DND-41 (cell line): ENCODE results near the gene CFL1.

Experiments used
- EZH2 ChIP-seq: IDR thresholded peaks from 3 replicates; pipeline ENCODE4 v1.6.1; 2012; ENCODE audit warnings: borderline replicate concordance, low read depth, mild to moderate bottlenecking, moderate library complexity, low read length, inconsistent platforms; ENCODE audit not compliant: severe bottlenecking
- TF ChIP-seq, protein P1 (sequence below): IDR thresholded peaks from 2 replicates; pipeline ENCODE4 v1.5.1; 2012; ENCODE audit warnings: borderline replicate concordance, low read length, moderate library complexity, mild to moderate bottlenecking; ENCODE audit not compliant: poor library complexity, severe bottlenecking; ENCODE audit errors: extremely low read depth

DNA sequence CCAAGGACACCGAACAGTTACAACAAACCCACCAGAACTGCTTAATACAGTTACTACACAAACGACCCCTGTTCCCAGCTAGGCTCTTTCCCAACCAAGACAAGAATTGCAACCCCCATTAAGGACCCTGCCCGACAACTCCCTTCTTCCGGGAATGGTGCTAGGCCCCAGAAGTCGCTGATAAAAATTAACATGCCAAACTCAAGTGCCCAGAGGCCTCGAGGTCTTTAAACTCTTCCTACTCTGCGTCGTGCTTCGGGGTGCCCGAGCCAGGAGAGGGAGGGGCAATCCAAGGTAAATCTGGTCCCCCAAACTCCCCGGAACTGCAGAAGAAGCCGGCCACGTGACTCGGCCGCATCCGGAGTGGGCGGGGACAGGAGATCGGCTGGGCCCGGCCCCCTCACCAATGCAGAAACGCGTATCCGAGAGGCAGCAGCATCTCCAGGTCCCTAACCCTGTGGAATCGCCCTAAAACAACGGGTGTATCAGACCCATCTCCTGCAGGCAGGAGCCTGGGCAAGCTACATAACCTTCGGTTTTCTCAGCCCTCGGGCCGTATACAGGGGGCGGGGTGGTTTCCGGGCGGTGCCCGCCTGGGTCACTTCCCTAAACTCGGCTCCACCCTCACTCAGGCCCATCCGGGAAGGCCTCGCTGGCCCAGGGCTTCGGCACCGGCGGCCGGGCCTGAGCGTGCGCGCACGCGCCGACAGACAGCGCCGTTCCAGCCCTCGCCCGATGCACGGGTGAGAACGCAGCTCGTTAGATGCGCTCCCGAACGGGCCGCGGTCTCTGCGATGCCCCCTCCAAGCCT lies 1.1 kb downstream of the CFL1 start:
- TF ChIP-seq, protein P1, sequence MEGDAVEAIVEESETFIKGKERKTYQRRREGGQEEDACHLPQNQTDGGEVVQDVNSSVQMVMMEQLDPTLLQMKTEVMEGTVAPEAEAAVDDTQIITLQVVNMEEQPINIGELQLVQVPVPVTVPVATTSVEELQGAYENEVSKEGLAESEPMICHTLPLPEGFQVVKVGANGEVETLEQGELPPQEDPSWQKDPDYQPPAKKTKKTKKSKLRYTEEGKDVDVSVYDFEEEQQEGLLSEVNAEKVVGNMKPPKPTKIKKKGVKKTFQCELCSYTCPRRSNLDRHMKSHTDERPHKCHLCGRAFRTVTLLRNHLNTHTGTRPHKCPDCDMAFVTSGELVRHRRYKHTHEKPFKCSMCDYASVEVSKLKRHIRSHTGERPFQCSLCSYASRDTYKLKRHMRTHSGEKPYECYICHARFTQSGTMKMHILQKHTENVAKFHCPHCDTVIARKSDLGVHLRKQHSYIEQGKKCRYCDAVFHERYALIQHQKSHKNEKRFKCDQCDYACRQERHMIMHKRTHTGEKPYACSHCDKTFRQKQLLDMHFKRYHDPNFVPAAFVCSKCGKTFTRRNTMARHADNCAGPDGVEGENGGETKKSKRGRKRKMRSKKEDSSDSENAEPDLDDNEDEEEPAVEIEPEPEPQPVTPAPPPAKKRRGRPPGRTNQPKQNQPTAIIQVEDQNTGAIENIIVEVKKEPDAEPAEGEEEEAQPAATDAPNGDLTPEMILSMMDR = no peak
- TF ChIP-seq EZH2 = no peak
